Measurements from ENCODE around the gene GIPC2. TPM values are rescaled to one million over a fixed set of nuclear protein-coding genes. Genes with fewer than 3 reads are reported as not detected.

Gene GIPC2
- total and polyA plus RNA-seq, 10 of the 15 experiments (the other 5 are each of a cell fraction or from before 2014, with no cell fraction given) = 0.03 to 0.23 (median 0.06) TPM; not detected in 2

DNA sequence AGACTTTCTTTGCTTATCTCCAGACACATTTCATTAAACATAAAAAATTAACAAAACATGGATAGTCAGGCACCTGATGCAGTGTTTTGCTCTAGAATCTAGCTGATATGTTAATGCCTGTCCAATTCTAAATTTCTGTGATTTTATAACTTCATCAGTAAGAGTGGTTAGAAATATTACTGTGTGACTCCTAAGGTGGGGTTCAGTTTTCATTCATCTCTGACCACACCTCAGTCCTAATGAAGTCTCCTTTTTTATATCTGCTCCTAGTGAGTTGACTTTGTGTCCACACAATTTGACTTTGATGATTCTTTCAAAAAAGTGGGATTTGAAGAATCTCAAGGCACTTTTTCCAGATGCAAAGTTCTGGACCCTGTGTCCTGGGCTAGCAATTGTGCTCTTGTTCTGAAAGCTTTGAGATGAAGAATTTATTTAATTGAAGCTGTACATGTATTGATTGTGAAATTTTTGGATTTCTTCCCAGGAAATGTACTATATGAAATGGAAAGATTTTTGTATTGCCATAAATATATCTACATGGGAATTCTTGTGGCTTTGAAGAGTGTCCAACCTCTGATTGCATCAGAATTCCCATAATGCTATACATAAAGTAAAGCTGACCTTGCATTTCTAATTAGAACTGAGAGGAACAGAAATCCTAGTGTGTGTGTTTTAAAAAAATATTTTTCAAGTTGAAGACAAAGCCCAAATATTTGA is 111.2 kb downstream of the GIPC2 start:
- Histone ChIP-seq H3K9me3 (replicated peaks; ENCODE audit: control insufficient read depth, insufficient read depth, low read length) (no peaks in the 10 kb centered on the region; the same call in 2 of the 3 replicates), H3K4me2 (ENCODE audit: control insufficient read depth, insufficient read depth) (no peak overlapping the region), H3K27me3 (replicated peaks in 1 of 2; ENCODE audit: control insufficient read depth in 2 of 2, insufficient read depth in 2 of 2, low read length in 1 of 2) (no peaks in the 10 kb centered on the region), H3K4me1 (ENCODE audit: control insufficient read depth, insufficient read depth, low read length) (no peaks in the 10 kb centered on the region), H2AFZ (ENCODE audit: control insufficient read depth, low read depth, low read length) (no peak overlapping the region), H3K4me3 (no peak overlapping the region), H4K20me1 (ENCODE audit: control insufficient read depth, insufficient read depth) (no peaks in the 10 kb centered on the region), H3K9ac (ENCODE audit: control insufficient read depth, insufficient read depth, low read length) (no peak overlapping the region), H3K79me2 (ENCODE audit: control insufficient read depth, insufficient read depth, low read length) (no peaks in the 10 kb centered on the region), H3K27ac (ENCODE audit: control insufficient read depth, insufficient read depth) (no peak overlapping the region), H3K36me3 (ENCODE audit: control insufficient read depth in 2 of 2, insufficient read depth in 2 of 2, low read length in 1 of 2) (no peaks in the 10 kb centered on the region)
- ChIA-PET CTCF (interaction anchor here (0.9 to 1.2 kb wide), 2 partner anchors 25 to 254 kb away, joined by 3 read pairs; no protein-coding TSS in a partner anchor), RAD21 (ENCODE audit: unreplicated experiment) (interaction anchor here (1.4 kb wide), 1 partner anchor 14 kb away, joined by 4 read pairs; no protein-coding TSS in a partner anchor), SMC1A (ENCODE audit: uncharacterized antibody, unreplicated experiment) (no interaction called here), POLR2A (no interaction called here)
- no TSS peak for BruUV-seq (replicated peaks)
- ATAC-seq = no peak
- DNase-seq (ENCODE audit: low read depth, low spot score) = no peak
- in situ Hi-C loops (cut with MboI) (no loop called here), intact Hi-C loops (cut with micrococcal nuclease; ENCODE audit: unreplicated experiment) (no loop called here)
- TF ChIP-seq ZNF207 (IDR thresholded peaks at IDR 0.05; ENCODE audit: borderline replicate concordance) (no peak), KLF5 (IDR thresholded peaks at IDR 0.05; ENCODE audit: partially characterized antibody) (no peak), SUZ12 (IDR thresholded peaks at IDR 0.05; ENCODE audit: unreplicated experiment) (no peak), IKZF1 (conservative IDR thresholded peaks at IDR 0.05) (no peak), MXI1 (IDR thresholded peaks at IDR 0.05; ENCODE audit: low read depth, low read length) (no peak), KAT2A (conservative IDR thresholded peaks at IDR 0.05; ENCODE audit: control insufficient read depth, low read depth, low read length) (no peak)
- TF ChIP-seq, protein P1, sequence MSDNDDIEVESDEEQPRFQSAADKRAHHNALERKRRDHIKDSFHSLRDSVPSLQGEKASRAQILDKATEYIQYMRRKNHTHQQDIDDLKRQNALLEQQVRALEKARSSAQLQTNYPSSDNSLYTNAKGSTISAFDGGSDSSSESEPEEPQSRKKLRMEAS (IDR thresholded peaks at IDR 0.05; ENCODE audit: low read depth, low read length) = no peak
- TF ChIP-seq, protein P2, sequence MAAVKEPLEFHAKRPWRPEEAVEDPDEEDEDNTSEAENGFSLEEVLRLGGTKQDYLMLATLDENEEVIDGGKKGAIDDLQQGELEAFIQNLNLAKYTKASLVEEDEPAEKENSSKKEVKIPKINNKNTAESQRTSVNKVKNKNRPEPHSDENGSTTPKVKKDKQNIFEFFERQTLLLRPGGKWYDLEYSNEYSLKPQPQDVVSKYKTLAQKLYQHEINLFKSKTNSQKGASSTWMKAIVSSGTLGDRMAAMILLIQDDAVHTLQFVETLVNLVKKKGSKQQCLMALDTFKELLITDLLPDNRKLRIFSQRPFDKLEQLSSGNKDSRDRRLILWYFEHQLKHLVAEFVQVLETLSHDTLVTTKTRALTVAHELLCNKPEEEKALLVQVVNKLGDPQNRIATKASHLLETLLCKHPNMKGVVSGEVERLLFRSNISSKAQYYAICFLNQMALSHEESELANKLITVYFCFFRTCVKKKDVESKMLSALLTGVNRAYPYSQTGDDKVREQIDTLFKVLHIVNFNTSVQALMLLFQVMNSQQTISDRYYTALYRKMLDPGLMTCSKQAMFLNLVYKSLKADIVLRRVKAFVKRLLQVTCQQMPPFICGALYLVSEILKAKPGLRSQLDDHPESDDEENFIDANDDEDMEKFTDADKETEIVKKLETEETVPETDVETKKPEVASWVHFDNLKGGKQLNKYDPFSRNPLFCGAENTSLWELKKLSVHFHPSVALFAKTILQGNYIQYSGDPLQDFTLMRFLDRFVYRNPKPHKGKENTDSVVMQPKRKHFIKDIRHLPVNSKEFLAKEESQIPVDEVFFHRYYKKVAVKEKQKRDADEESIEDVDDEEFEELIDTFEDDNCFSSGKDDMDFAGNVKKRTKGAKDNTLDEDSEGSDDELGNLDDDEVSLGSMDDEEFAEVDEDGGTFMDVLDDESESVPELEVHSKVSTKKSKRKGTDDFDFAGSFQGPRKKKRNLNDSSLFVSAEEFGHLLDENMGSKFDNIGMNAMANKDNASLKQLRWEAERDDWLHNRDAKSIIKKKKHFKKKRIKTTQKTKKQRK (IDR thresholded peaks at IDR 0.05; ENCODE audit: low read depth, low read length) = no peak
- FAIRE-seq = no peak

All from GM12878 (cell line).